Karpas-422 (cell line): ENCODE results near the gene SPIB. TPM values are rescaled to one million over a fixed set of nuclear protein-coding genes. Genes with fewer than 3 reads are reported as not detected.

Source experiments
- DNase-seq: peaks from one replicate; pipeline ENCODE4 v3.0.0-alpha.2; 2015
- H2AFZ ChIP-seq: fragments of 200-600 bp; sonication (generic); 2 replicates; pipeline ENCODE4 v1.6.1; 2014; ENCODE audit warnings: antibody characterized with exemption, low read length, mixed read lengths
- H3K27ac ChIP-seq: fragments of 200-600 bp; sonication (generic); 2 replicates; pipeline ENCODE4 v1.5.1; 2014; ENCODE audit warnings: mild to moderate bottlenecking, low read length, moderate library complexity
- H3K27me3 ChIP-seq: fragments of 200-600 bp; sonication (generic); 2 replicates; pipeline ENCODE4 v1.6.1; 2014; ENCODE audit warnings: low read length, mixed read lengths
- H3K36me3 ChIP-seq: fragments of 200-600 bp; sonication (generic); 2 replicates; pipeline ENCODE4 v1.6.1; 2014; ENCODE audit warnings: low read length, mixed read lengths; ENCODE audit not compliant: insufficient read depth
- H3K4me1 ChIP-seq: fragments of 200-600 bp; sonication (generic); 2 replicates; pipeline ENCODE4 v1.6.1; 2014; ENCODE audit warnings: mild to moderate bottlenecking, low read length, mixed read lengths
- H3K4me2 ChIP-seq: fragments of 200-600 bp; sonication (generic); 2 replicates; pipeline ENCODE4 v1.6.1; 2014; ENCODE audit warnings: low read length, low read depth, mild to moderate bottlenecking; ENCODE audit not compliant: poor library complexity, severe bottlenecking
- H3K4me3 ChIP-seq: fragments of 200-600 bp; sonication (generic); 2 replicates; pipeline ENCODE4 v1.5.1; 2014; ENCODE audit warnings: mild to moderate bottlenecking, antibody characterized with exemption, low read length, mixed read lengths
- H3K79me2 ChIP-seq: fragments of 200-600 bp; sonication (generic); 2 replicates; pipeline ENCODE4 v1.6.1; 2014; ENCODE audit warnings: mild to moderate bottlenecking, low read length, mixed read lengths
- H3K9ac ChIP-seq: fragments of 200-600 bp; sonication (generic); 2 replicates; pipeline ENCODE4 v1.6.0; 2014; ENCODE audit warnings: low read length
- H3K9me2 ChIP-seq: fragments of 200-600 bp; sonication (generic), shearing (Covaris generic); replicated peaks from 2 replicates; pipeline ENCODE4 v1.6.0; 2014; ENCODE audit warnings: mild to moderate bottlenecking, low read length, moderate library complexity; ENCODE audit not compliant: insufficient read depth
- H3K9me3 ChIP-seq: fragments of 300-700, 200-600 bp; sonication (generic); 2 replicates; pipeline ENCODE4 v1.6.1; 2014; ENCODE audit warnings: low read length, mixed read lengths
- H4K20me1 ChIP-seq: fragments of 200-600 bp; sonication (generic); 2 replicates; pipeline ENCODE4 v1.6.1; 2014; ENCODE audit warnings: mild to moderate bottlenecking, antibody characterized with exemption, low read length, low read depth; ENCODE audit not compliant: insufficient read depth
- total RNA-seq: library from RNA; depleted of rRNA; stranded (reverse); fragments of >200 nt; shearing (Covaris generic); gene quantifications from 2 replicates; pipeline ENCODE4 v1.2.3, GENCODE V29; 2014; ENCODE audit warnings: low replicate concordance

Gene SPIB
- total RNA-seq, 1 experiment from 2014 or later, result 239 TPM

DNA sequence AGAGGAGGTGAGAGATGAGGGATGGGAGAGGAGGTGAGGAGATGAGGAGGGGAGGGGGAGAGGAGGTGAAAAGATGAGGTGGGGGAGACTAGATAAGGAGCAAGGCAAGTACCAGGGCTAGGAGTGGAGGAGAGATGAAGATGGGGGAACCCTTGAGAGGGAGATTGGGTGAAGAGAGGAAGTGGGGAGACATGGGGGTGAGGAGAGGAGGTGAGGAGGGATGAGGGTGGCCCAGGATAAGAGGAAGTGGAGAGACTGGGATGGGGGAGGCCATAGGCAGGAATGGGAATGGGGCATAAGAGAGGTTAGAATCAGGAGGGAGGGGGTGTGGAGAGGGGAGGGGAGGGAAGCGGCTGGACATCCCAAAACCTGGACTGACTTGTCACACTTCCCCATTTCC, 40.9 kb downstream of the SPIB start:
- H4K20me1 ChIP-seq, result no peaks in the 10 kb centered on the region
- H3K27ac ChIP-seq, result peak overlapping the region; percentile 90
- H3K79me2 ChIP-seq, result no peaks in the 10 kb centered on the region
- no peaks in the 10 kb centered on the region for H3K9me3 ChIP-seq
- H3K4me3 ChIP-seq, result peak overlapping the region; percentile 42; the same call in 1 of the 2 replicates
- H3K4me1 ChIP-seq, result peaks cover 18% of the 10 kb centered on the region
- no peak for DNase-seq
- H3K9me2 ChIP-seq, result no peaks in the 10 kb centered on the region
- H3K27me3 ChIP-seq, result no peaks in the 10 kb centered on the region
- peak overlapping the region; percentile 31; the same call in 1 of the 2 replicates for H2AFZ ChIP-seq
- no peaks in the 10 kb centered on the region for H3K36me3 ChIP-seq
- peak overlapping the region; percentile 56 for H3K4me2 ChIP-seq
- peak overlapping the region; percentile 54 for H3K9ac ChIP-seq

DNA sequence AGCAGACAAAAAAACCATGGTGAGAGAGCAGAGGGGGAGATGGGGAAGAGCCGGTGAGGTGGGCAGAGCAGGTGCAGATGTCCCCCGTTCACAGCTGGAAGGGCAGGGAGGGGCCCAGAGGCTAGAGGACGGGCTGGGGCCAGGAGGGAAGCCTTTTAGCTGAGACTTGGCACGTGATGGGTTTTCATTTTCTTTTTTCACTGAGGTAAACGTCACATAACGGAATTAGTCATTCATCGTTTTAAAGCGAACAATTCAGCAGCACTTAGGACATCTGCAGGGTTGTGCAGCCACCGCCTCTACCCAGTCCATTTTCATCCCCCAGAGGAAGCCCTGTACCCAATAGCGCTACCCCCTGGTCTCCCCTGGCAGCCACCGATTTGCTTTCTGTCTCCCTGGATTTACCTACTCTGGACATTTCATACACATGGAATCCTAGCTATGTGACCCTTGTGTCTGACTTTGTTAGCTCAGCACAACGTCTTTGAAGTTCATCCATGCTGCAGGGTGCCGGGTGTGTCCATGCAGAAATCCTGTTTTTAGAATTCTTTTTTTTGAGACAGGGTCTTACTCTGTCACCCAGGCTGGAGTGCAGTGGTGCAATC, 41.5 kb downstream of the SPIB start:
- peaks cover 18% of the 10 kb centered on the region for H3K4me1 ChIP-seq
- H3K9me3 ChIP-seq, result no peaks in the 10 kb centered on the region
- peak overlapping the region; percentile 56 for H3K4me2 ChIP-seq
- peak overlapping the region; percentile 42; the same call in 1 of the 2 replicates for H3K4me3 ChIP-seq
- H3K36me3 ChIP-seq, result no peaks in the 10 kb centered on the region
- peak overlapping the region; percentile 54 for H3K9ac ChIP-seq
- H3K9me2 ChIP-seq, result no peaks in the 10 kb centered on the region
- no peaks in the 10 kb centered on the region for H4K20me1 ChIP-seq
- H3K79me2 ChIP-seq, result no peaks in the 10 kb centered on the region
- peak overlapping the region; percentile 90 for H3K27ac ChIP-seq
- H3K27me3 ChIP-seq, result no peaks in the 10 kb centered on the region
- H2AFZ ChIP-seq, result peak overlapping the region; percentile 31; the same call in 1 of the 2 replicates
- DNase-seq, result peak; percentile 83

DNA sequence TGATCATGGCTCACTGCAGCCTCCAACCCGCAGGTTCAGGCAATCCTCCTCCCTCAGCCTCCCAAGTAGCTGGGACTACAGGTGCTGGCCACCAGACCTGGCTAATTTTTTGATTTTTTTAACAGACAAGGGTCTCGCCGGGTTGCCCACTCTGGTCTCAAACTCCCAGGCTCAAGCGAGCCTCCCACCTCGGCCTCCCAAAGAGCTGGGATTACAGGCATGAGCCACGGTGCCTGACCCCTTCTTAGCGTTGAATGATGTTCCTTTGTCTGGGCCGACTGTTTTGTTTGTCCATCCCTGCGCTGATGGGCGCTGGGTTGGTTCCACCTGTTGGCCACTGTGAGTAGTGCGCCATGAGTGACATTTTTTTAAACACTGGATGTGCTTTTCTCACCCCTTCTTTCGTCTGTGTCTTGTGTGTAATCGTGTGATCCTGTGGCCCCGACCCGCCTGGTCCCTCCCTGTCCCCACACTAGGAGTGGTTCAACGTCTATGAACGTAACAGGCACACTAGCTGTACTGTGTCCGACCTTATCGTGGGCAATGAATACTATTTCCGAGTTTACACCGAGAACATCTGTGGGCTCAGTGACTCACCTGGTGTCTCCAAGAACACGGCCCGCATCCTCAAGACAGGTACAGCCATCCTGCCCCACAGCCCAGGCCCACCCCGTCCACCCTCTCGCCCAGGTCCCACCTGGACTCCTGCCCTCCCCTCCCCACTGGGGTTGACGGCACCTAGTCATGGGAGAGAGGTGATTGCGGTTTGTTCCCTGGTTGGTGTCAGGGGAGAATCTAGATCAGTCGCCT, 42.5 kb downstream of the SPIB start:
- H2AFZ ChIP-seq, result no peak overlapping the region
- H3K4me2 ChIP-seq, result no peak overlapping the region
- H3K9me3 ChIP-seq, result no peaks in the 10 kb centered on the region
- H4K20me1 ChIP-seq, result no peaks in the 10 kb centered on the region
- no peaks in the 10 kb centered on the region for H3K79me2 ChIP-seq
- peak overlapping the region; percentile 90 for H3K27ac ChIP-seq
- no peaks in the 10 kb centered on the region for H3K36me3 ChIP-seq
- H3K4me1 ChIP-seq, result peaks cover 18% of the 10 kb centered on the region
- no peaks in the 10 kb centered on the region for H3K9me2 ChIP-seq
- no peak overlapping the region for H3K4me3 ChIP-seq
- peak; percentile 93 for DNase-seq
- H3K27me3 ChIP-seq, result no peaks in the 10 kb centered on the region
- H3K9ac ChIP-seq, result no peak overlapping the region; the same call in 1 of the 2 replicates

DNA sequence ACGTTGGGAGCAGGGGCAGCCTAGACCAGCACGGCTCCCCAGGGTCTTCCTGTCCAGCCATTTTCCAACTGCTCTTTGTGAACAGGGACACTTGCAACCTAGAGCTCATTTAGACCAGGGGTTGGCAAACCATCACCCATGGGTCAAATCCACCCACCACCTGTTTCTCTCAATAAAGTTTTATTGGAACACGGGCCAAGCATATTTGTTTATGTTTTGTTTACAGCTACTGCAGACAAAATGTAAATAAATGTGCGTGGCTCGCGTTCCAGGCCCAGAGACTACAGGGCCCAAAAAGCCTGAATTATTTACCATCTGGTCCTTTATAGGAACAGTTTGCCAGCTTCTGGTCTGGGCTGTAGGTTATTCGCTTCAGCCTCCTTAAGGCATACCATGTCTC, 44.2 kb downstream of the SPIB start:
- Histone ChIP-seq H3K9ac (no peak overlapping the region), H3K27me3 (no peaks in the 10 kb centered on the region), H2AFZ (no peak overlapping the region), H3K9me2 (no peaks in the 10 kb centered on the region), H3K36me3 (no peaks in the 10 kb centered on the region), H3K79me2 (no peaks in the 10 kb centered on the region), H3K4me2 (no peak overlapping the region), H3K4me3 (no peak overlapping the region), H3K4me1 (peaks cover 18% of the 10 kb centered on the region), H4K20me1 (no peaks in the 10 kb centered on the region), H3K9me3 (no peaks in the 10 kb centered on the region), H3K27ac (no peak overlapping the region)
- DNase-seq, result no peak

GRCh38 chr19:50464348-50464747, 45.6 kb downstream of the SPIB start:
- Histone ChIP-seq H3K9me3 (no peaks in the 10 kb centered on the region), H2AFZ (no peak overlapping the region), H3K9me2 (no peaks in the 10 kb centered on the region), H3K27ac (no peak overlapping the region), H3K4me3 (no peak overlapping the region), H3K4me2 (no peak overlapping the region), H3K79me2 (no peaks in the 10 kb centered on the region), H3K36me3 (no peaks in the 10 kb centered on the region), H4K20me1 (no peaks in the 10 kb centered on the region), H3K27me3 (no peaks in the 10 kb centered on the region), H3K9ac (no peak overlapping the region), H3K4me1 (peaks cover 18% of the 10 kb centered on the region)
- DNase-seq, result no peak

DNA sequence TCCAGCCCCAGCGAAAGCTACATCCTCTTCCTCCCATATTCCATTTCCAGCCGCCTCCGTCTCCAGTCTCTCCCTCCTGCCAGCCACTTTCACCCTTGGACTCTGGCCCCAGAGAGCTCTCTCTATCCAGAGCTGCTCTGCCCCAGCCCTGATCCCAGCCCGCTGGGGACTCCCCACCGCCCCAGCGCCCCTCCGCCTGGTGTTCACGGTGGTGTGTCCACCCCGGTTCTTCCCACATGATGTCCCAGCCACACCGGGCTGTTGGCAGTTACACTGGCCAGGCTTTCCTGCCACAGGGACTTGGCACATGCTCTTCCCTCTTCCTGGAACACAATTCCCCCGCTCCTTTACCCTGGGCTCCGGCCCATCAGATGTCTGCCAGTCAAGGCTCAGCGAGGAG, 46.3 kb downstream of the SPIB start:
- Histone ChIP-seq H3K4me3 (no peak overlapping the region), H3K27ac (no peak overlapping the region), H3K9me2 (no peaks in the 10 kb centered on the region), H3K27me3 (no peaks in the 10 kb centered on the region), H3K9ac (no peak overlapping the region), H3K9me3 (no peaks in the 10 kb centered on the region), H3K4me1 (peaks cover 11% of the 10 kb centered on the region), H3K79me2 (no peaks in the 10 kb centered on the region), H3K36me3 (no peaks in the 10 kb centered on the region), H2AFZ (no peak overlapping the region), H3K4me2 (no peak overlapping the region), H4K20me1 (no peaks in the 10 kb centered on the region)
- no peak for DNase-seq

DNA sequence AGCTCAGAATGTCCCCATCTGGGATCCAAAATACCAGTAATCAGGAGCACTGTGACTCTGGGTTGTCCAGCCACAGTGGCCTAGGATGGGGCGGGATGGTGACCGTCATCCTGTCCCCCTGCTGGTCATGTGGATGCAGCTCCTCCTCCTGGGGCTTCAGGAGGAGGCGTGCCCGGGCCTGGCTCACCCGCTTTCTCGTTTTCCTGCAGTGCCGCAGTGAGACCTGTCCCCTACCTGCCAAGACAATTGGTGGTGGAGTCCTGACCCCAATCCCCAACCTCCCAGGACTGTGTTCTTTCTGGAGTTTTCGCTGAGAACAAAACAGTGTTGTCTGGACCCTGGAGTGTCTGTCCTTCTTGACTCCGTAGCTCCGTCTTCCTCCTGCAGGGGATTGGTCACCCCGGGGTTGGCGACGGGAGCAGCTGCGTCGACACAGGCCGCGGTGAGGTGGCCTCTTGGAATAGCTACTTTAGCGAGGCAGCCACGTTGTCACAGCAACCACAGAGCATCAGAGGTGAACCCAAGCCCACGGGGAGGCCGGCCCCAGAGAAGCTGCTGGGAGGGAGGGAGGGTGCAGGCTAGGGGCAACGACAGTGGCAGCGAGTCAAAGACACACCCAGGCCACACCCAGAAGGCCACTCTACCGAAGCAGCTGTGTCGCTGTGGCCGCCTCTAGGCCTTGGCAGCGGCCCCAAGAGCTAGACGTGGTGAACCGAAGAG, 47.4 kb downstream of the SPIB start:
- no peak overlapping the region for H2AFZ ChIP-seq
- no peaks in the 10 kb centered on the region for H4K20me1 ChIP-seq

DNA sequence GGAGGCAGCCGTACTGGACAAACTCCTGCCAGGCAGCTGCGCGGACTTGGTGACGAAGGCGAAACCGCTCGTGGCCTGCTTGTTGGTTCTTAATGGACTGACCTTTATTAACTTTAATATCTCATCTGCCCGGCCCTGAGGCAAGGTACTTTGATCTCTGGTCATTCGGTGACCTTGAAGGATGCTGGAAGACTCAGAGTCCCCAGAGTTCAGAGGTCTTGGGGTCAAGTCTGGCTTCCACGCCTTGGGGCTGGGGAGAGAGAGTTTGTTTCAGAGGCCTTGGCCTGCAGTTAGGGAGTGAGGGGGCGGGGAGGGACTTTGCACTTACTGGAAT, 47.9 kb downstream of the SPIB start:
- H3K79me2 ChIP-seq, result no peaks in the 10 kb centered on the region
- H3K4me1 ChIP-seq, result no peaks in the 10 kb centered on the region
- no peaks in the 10 kb centered on the region for H3K36me3 ChIP-seq
- DNase-seq, result no peak
- H2AFZ ChIP-seq, result no peak overlapping the region
- no peaks in the 10 kb centered on the region for H4K20me1 ChIP-seq
- no peak overlapping the region for H3K4me2 ChIP-seq
- no peak overlapping the region for H3K9ac ChIP-seq
- H3K4me3 ChIP-seq, result no peak overlapping the region
- H3K27me3 ChIP-seq, result no peaks in the 10 kb centered on the region
- H3K9me2 ChIP-seq, result no peaks in the 10 kb centered on the region
- no peak overlapping the region for H3K27ac ChIP-seq
- H3K9me3 ChIP-seq, result no peaks in the 10 kb centered on the region

More for the DNA sequence above, 47.4 kb downstream of the SPIB start:
- no peak overlapping the region for H3K4me3 ChIP-seq
- no peaks in the 10 kb centered on the region for H3K27me3 ChIP-seq
- H3K9me2 ChIP-seq, result no peaks in the 10 kb centered on the region
- no peaks in the 10 kb centered on the region for H3K79me2 ChIP-seq
- H3K4me2 ChIP-seq, result no peak overlapping the region
- H3K9me3 ChIP-seq, result no peaks in the 10 kb centered on the region
- no peaks in the 10 kb centered on the region for H3K36me3 ChIP-seq
- no peak for DNase-seq
- no peak overlapping the region for H3K27ac ChIP-seq
- no peak overlapping the region for H3K9ac ChIP-seq
- no peaks in the 10 kb centered on the region for H3K4me1 ChIP-seq
